Skin of body (tissue), 2 donors: ENCODE results near the gene PTPRN2. TPM values are rescaled to one million over a fixed set of nuclear protein-coding genes. Genes with fewer than 3 reads are reported as not detected.
"Not testable (repeated sequence)": the region's sequence is repeated elsewhere in the genome, so short reads cannot be mapped to it uniquely, and the experiment has no call there.

Experiments used
- DNase-seq: peaks from one replicate; lab custom pipeline; 2025; lab: John Stamatoyannopoulos, UW
- total RNA-seq: library from RNA; depleted of rRNA; stranded (reverse); fragments of >200 nt; gene quantifications from one replicate; pipeline ENCODE4 v1.2.3, GENCODE V29; 2014

The PTPRN2 gene
- total RNA-seq, 1 donor from 2014 or later: 0.99 TPM

- not testable (repeated sequence) for DNase-seq
Observed at GRCh38 chr7:157733760-157734395, 853.7 kb downstream of the PTPRN2 start.

DNA sequence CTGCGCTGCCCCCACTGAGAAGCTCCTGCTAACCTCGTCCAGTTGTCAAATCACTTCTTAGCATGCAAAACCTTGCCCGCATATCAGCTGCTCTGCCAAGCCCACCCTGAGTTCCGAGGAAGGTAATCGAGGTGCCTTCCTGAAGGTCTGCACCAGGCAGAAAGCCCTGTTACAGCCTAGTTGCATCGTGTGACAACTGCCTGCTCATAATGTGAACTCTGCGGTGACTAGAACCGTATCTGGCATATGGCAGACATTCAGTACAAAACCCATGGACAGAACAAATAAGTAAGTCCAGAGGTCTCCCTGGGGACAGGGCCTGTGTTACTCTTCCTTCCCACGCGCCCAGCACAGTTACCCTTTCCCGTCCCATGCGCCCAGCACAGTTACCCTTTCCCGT, 856.5 kb downstream of the PTPRN2 start:
- no peak for DNase-seq

- DNase-seq: no peak
Observed at GRCh38 chr7:157730614-157731013, 857.0 kb downstream of the PTPRN2 start.

DNA sequence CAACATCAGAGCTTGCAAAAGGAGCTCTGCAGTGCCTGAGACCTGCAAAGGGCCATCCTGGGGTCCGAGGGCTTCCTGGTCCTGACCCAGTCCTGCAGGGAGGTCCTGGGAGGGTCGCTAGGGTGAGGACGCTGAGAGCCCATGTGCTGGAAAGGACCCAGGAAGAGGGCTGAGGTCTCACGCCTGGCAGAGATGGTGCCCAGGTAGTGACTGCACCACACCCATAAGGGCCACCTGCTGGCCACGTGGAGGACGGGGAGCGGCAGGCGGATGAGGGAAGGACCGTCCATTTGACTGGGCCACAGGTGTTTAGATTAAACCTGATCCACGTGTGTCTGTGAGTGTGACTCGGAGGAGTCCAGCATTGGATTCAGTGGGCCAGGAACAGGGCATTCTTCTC, 858.1 kb downstream of the PTPRN2 start:
- DNase-seq: no peak

DNA sequence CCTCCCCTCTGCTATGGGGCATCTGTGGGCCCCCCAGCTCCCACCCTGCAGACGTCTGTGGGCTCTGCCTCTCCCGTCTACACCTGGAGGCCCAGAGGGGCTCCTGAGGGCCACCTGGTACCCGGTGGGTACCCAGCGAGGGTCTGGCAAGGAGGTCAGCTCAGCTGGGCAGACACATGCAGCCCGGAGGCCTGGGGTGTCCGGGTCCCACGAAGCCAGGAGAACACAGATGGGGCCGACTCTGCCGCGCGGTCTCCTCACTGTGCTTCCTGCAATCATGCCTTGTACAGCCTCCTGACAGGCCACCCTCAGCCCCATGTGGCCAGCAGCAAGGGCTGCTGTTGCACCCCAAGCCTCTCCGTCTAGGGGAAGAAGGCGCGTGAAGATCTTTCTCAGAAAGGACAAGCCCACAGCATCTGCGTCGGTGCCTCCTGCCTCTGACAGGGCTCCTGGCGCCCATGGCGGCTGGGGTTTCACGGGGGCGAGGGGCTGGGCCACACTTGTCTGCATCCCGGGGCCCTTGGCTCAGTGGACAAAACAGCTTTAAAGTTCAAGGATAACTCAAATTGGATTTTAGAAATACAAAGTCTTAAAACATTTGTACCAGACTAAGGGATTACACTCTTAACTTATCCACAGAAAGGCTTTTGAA, 859.5 kb downstream of the PTPRN2 start:
- no peak for DNase-seq

GRCh38 chr7:157726764-157727163, 860.9 kb downstream of the PTPRN2 start:
- DNase-seq: no peak

- DNase-seq: not testable (repeated sequence)
Observed at GRCh38 chr7:157725312-157725711, 862.3 kb downstream of the PTPRN2 start.

DNA sequence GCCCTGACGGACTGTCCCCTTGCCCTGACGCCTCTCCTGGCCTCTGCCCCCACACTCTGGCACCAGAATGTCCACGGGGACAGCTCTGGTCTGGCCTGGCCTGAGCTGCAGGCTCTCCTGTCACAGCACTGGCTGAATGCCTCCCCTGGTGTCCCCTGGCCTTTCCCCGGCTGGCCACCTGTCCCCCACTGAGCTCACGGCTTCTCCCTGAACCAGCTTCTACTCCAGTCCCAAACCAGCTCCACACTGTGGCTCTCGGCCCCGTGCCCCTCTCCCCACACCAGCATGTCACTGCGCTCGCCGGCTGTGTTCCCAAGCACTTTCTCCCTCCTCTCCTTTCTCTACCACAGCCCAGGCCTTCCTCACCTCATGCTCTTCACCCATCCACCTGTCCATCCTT, 864.4 kb downstream of the PTPRN2 start:
- no peak for DNase-seq

- no peak for DNase-seq
Observed at GRCh38 chr7:157722137-157723060, 865.2 kb downstream of the PTPRN2 start.

DNA sequence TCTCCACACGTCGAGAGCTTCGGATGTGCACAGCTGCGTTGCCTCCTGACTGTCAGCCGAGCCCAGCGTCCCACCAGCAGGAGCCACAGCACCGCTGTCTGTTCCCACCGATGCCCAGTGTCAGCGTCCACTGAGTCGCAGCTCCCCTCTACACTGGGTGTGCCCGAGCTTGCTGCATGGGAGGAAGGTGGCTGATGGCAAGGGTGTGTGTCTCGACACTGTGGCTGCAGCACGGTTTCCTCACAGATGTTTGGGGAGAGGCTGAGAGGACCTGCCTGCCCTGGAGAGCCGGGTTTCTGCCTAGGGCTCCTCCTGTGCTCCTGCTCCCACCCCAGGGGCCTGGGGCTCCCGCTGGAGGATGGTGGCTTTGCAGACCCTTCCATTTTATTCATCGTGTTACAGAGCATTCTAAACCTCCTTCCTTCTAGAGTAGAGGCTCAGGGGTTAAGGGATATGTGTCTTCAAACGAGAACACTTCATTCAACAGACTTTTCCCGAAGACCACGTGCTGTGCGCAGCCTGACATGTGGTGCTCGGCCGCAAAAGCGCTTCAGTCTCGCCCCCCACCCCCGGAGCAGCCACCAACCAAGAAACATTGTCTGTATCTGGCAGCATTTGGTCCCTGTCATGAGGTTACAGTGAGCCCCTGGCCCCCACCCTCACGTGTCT, 866.0 kb downstream of the PTPRN2 start:
- DNase-seq: no peak

- no peak for DNase-seq
Observed at GRCh38 chr7:157719705-157720655, 867.6 kb downstream of the PTPRN2 start.

DNA sequence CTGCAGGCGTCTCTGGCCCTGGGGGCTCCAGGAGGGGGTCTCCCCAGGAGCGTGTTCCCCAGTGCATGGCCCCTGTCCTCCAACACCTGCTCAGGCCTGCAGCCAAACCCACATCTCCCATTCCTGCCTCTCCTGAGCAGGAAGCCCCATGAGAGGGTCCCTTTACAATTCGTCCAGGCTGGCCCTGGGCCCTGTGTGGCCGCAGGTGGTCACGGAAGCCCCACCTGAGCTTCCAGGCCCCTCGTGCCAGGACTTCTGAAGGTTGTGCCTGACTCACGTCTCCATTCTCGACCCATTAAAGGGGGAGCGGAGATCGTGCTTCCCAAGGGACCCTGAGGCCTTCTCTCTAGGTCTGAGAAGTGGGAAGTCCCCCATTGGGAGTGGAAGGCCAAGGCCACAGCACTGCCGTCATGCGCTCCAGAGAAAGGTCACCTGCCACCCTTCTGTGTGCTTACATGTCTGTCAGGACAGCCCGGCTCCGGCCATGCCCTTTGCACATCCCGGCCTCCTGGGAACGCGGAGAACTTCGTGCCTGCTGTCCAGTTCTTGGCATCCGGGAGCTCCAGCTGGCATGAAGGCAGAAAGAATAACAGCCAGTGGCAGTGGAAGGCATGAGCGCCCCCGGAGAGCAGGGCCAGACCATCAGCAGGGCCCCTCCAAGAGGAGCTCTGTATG, 868.5 kb downstream of the PTPRN2 start:
- DNase-seq: no peak

DNA sequence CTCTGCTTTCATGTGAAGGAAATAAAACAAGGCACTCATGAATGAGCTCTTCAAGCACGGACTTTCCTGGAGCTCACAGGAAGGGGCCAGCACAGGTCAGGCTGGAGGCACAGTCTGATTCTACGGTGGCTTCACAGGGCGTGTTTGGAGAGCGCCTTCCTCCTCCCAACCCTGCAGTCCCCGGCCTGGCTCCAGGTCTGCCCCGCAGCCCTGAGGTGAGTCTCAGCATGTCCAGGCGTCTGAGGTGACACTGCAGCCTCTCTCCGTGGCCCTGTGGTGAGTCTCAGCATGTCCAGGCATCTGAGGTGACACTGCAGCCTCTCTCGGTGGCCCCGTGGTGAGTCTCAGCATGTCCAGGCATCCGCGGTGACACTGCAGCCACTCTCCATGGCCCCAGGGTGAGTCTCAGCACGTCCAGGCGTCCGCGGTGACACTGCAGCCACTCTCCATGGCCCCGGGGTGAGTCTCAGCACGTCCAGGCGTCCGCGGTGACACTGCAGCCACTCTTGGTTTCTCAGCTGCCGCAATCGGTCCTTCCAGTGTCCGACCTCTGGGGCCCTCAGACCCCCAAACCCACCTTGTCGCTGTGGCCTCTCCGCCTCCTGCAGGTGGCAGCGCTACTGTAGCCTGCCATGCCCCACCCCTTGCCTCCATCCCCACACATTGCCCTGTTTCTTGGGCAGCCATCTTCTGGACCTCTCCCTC, 869.2 kb downstream of the PTPRN2 start:
- no peak for DNase-seq

GRCh38 chr7:157717211-157718174, 870.1 kb downstream of the PTPRN2 start:
- no peak for DNase-seq

DNA sequence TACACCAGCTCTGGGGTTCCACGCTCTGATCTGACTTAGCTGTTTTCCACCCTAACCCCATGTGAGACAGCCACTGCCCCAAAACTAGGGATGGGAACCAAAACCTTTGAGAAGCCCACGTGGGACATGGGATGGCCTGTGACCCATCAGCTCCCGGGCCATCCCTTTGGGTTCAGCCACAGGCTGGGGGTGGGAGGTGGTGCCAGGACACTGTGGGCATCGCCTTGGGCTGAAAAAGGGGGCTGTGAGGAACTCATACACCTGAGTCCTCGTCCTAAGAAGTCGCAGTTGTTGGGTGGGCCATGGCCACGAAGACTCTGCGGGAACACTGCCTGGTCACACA, 871.7 kb downstream of the PTPRN2 start:
- DNase-seq: no peak

GRCh38 chr7:157715071-157715937, 872.3 kb downstream of the PTPRN2 start:
- no peak for DNase-seq
